Breast epithelium (tissue), 4 donors: ENCODE data around the gene KLHL26. TPM values are rescaled to one million over a fixed set of nuclear protein-coding genes. Genes with fewer than 3 reads are reported as not detected.

Source experiments
- DNase-seq, 2 donors: peaks; one replicate each; pipeline ENCODE4 v3.0.0-alpha.2; 2019; ENCODE audit warnings: low spot score in 2 of 2
- H3K27ac ChIP-seq, 2 donors: fragments of 200-600 bp; sonication (generic) in 1 of 2; one replicate each; pipeline ENCODE4 v1.5.1; 2016 to 2019; ENCODE audit warnings: mild to moderate bottlenecking in 1 of 2
- H3K27me3 ChIP-seq, 2 donors: fragments of 200-600 bp; sonication (generic) in 1 of 2; one replicate each; pipeline versions ENCODE4 v1.5.1 to v1.6.0; 2017 to 2019; ENCODE audit warnings: control low read depth in 1 of 2, mild to moderate bottlenecking in 1 of 2
- H3K36me3 ChIP-seq: fragments of 200-600 bp; one replicate; pipeline ENCODE4 v1.5.1; 2019
- H3K4me1 ChIP-seq, 2 donors: fragments of 200-600 bp; sonication (generic); one replicate each; pipeline ENCODE4 v1.5.1; 2016 to 2019; ENCODE audit warnings: control low read depth in 1 of 2
- H3K4me3 ChIP-seq, 3 donors: fragments of 200-600 bp; sonication (generic); 1 replicate in 2 of 3; 2 replicates in 1 of 3; pipeline ENCODE4 v1.5.1; 2016 to 2019; ENCODE audit warnings: mild to moderate bottlenecking in 3 of 3, moderate library complexity in 2 of 3
- H3K9me3 ChIP-seq, 2 donors: fragments of 200-600 bp; sonication (generic) in 1 of 2; one replicate each; pipeline ENCODE4 v1.5.1; 2016 to 2019; ENCODE audit warnings: control low read depth in 1 of 2
- POLR2A ChIP-seq: fragments of 450-650 bp; IDR thresholded peaks from one replicate; pipeline ENCODE4 v1.6.1; 2016; ENCODE audit warnings: antibody characterized with exemption, mild to moderate bottlenecking, moderate library complexity
- POLR2AphosphoS5 ChIP-seq, 3 donors: sonication (generic); formaldehyde crosslinking; IDR thresholded peaks; one replicate each; pipeline ENCODE4 v1.6.1; 2017; ENCODE audit warnings: antibody characterized with exemption in 3 of 3
- intact Hi-C: fragments of 100-400 bp; cut with DNase I; formaldehyde crosslinking; loops from one replicate; pipeline ENCODE4 v1.15.1; 2023; ENCODE audit warnings: low total_unique reads
- total RNA-seq, 3 donors: library from RNA; depleted of rRNA; stranded (reverse); fragments of >200 nt; gene quantifications; one replicate each; pipeline ENCODE4 v1.1.0, GENCODE V29; 2016
- TF ChIP-seq, protein P1 (sequence below), 3 donors: fragments of 450-650 bp; IDR thresholded peaks; one replicate each; pipeline ENCODE4 v1.5.1; 2016 to 2017; ENCODE audit warnings: antibody characterized with exemption in 3 of 3, mild to moderate bottlenecking in 3 of 3, moderate library complexity in 3 of 3

The KLHL26 gene
- total RNA-seq, 3 donors from 2014 or later: 7.0 to 18.1 (median 14.7) TPM

GRCh38 chr19:18710996-18711751, 74.3 kb downstream of the KLHL26 start:
- Histone ChIP-seq H3K4me3 (peak overlapping the region in 2 of 3 donors; percentile 2 to 45), H3K9me3 (no peaks in the 10 kb centered on the region), H3K27ac (peak overlapping the region in 1 of 2 donors; percentile 40), H3K27me3 (no peaks in the 10 kb centered on the region), H3K36me3 (no peaks in the 10 kb centered on the region), H3K4me1 (peaks cover 0 to 2% of the 10 kb centered on the region in 2 donors)
- intact Hi-C loops: no loop called here
- TF ChIP-seq, protein P1, sequence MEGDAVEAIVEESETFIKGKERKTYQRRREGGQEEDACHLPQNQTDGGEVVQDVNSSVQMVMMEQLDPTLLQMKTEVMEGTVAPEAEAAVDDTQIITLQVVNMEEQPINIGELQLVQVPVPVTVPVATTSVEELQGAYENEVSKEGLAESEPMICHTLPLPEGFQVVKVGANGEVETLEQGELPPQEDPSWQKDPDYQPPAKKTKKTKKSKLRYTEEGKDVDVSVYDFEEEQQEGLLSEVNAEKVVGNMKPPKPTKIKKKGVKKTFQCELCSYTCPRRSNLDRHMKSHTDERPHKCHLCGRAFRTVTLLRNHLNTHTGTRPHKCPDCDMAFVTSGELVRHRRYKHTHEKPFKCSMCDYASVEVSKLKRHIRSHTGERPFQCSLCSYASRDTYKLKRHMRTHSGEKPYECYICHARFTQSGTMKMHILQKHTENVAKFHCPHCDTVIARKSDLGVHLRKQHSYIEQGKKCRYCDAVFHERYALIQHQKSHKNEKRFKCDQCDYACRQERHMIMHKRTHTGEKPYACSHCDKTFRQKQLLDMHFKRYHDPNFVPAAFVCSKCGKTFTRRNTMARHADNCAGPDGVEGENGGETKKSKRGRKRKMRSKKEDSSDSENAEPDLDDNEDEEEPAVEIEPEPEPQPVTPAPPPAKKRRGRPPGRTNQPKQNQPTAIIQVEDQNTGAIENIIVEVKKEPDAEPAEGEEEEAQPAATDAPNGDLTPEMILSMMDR (IDR thresholded peaks at IDR 0.05): no peak
- TF ChIP-seq POLR2AphosphoS5 (IDR thresholded peaks at IDR 0.05): no peak
- no peak for TF ChIP-seq POLR2A
- no peak for DNase-seq

DNA sequence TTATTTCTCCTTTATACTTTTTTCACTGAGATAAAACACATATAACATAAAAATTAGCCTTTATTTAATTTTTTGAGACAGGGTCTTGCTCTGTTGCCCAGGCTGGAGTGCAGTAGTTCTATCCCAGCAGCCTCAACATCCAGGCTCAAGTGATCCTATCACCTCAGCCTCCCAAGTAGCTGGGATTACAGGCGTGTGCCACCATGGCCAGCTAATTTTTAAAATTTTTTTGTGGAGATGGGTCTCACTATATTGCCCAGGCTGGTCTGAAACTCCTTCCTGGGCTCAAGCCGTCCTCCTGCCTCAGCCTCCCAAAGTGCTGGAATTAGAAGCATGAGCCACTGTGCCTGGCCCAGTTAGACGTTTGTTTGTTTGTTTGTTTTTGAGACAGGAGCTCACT, 75.1 kb downstream of the KLHL26 start:
- Histone ChIP-seq H3K27me3 (no peaks in the 10 kb centered on the region), H3K4me3 (no peak overlapping the region), H3K36me3 (no peaks in the 10 kb centered on the region), H3K9me3 (no peaks in the 10 kb centered on the region), H3K27ac (no peak overlapping the region), H3K4me1 (peaks cover 0 to 2% of the 10 kb centered on the region in 2 donors)
- no peak for DNase-seq
- intact Hi-C loops: no loop called here
- TF ChIP-seq POLR2AphosphoS5 (IDR thresholded peaks at IDR 0.05) (no peak), POLR2A (no peak)
- TF ChIP-seq, protein P1 (IDR thresholded peaks at IDR 0.05): no peak

GRCh38 chr19:18712981-18713380, 76.2 kb downstream of the KLHL26 start:
- intact Hi-C loops: no loop called here
- H3K27ac ChIP-seq: no peak overlapping the region

GRCh38 chr19:18713550-18714117, 76.8 kb downstream of the KLHL26 start:
- DNase-seq: no peak
- TF ChIP-seq, protein P1 (IDR thresholded peaks at IDR 0.05): no peak
- no peak for TF ChIP-seq POLR2A
- no peak for TF ChIP-seq POLR2AphosphoS5 (IDR thresholded peaks at IDR 0.05)
- H3K9me3 ChIP-seq: no peaks in the 10 kb centered on the region
- no peak overlapping the region for H3K4me3 ChIP-seq
- no peaks in the 10 kb centered on the region for H3K36me3 ChIP-seq
- H3K27ac ChIP-seq: no peak overlapping the region
- intact Hi-C loops: no loop called here
- H3K27me3 ChIP-seq: no peaks in the 10 kb centered on the region
- H3K4me1 ChIP-seq: peaks cover 0 to 2% of the 10 kb centered on the region in 2 donors

More at GRCh38 chr19:18712981-18713380, 76.2 kb downstream of the KLHL26 start:
- H3K27me3 ChIP-seq: no peaks in the 10 kb centered on the region
- H3K9me3 ChIP-seq: no peaks in the 10 kb centered on the region
- no peak for TF ChIP-seq POLR2A
- TF ChIP-seq, protein P1 (IDR thresholded peaks at IDR 0.05): no peak
- no peak for TF ChIP-seq POLR2AphosphoS5 (IDR thresholded peaks at IDR 0.05)
- DNase-seq: no peak
- no peak overlapping the region for H3K4me3 ChIP-seq
- H3K4me1 ChIP-seq: peaks cover 0 to 2% of the 10 kb centered on the region in 2 donors
- no peaks in the 10 kb centered on the region for H3K36me3 ChIP-seq

GRCh38 chr19:18715416-18715815, 78.6 kb downstream of the KLHL26 start:
- TF ChIP-seq POLR2AphosphoS5 (IDR thresholded peaks at IDR 0.05) (no peak), POLR2A (no peak)
- TF ChIP-seq, protein P1 (IDR thresholded peaks at IDR 0.05): no peak
- H3K4me3 ChIP-seq: no peak overlapping the region
- H3K27me3 ChIP-seq: no peaks in the 10 kb centered on the region
- no peaks in the 10 kb centered on the region for H3K36me3 ChIP-seq
- no peak overlapping the region for H3K27ac ChIP-seq
- H3K9me3 ChIP-seq: no peaks in the 10 kb centered on the region
- H3K4me1 ChIP-seq: peaks cover 0 to 2% of the 10 kb centered on the region in 2 donors
- intact Hi-C loops: no loop called here
- DNase-seq: no peak
